Measurements from ENCODE around the gene OR52N1. TPM values are rescaled to one million over a fixed set of nuclear protein-coding genes. Genes with fewer than 3 reads are reported as not detected.

Gene OR52N1
- total RNA-seq, 1 experiment from 2014 or later, result not detected

DNA sequence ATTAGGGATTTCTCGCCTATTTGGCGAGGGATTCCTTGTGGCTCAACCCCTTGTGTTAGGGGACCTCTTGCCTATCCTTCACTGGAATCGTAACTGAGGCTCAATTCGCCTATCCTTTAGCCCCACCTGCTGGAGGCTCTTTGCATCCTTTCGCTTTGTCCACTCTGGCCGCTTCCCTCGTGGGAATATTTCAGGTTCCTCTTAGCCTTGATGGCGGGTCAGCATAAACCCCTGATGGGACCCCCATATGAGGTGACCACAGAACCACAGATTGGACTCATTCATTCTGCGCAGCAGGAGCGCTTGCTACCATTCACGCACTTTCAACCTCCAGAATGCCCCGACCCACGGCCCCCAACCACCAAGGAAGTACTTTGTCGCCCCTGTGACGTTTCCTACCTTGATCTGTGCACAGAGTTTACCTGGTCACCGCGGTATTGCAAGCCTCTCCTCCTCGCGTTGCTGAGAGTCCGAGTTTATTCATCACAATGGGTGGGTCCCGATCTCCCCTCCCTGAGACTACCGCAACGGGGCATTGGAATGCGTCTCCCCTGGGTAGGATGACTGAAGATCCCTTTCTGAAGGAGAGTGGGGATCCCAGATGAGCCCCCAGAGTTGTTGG, 17.5 kb upstream of the OR52N1 start, which contains the start of gene OR52N2:
TSS of gene OR52N2 (plus strand) at position 425 of the 622 bp plus-strand sequence. CDS start 11,412 bp downstream, outside the sequence.
- Histone ChIP-seq H2AFZ (ENCODE audit: low read depth, low read length, poor library complexity, severe bottlenecking) (peak within 1 kb of the TSS; percentile 17), H3K79me2 (ENCODE audit: insufficient read depth, low read length) (no peaks in the 10 kb centered on the region), H3K9ac (ENCODE audit: low read length) (no peak within 1 kb of the TSS), H3K27me3 (ENCODE audit: insufficient read depth, low read length) (peaks cover 61% of the 10 kb centered on the region), H3K4me3 (replicated peaks in 1 of 2; ENCODE audit: low read depth in 1 of 2, low read length in 2 of 2) (peak within 1 kb of the TSS in 1 of 2 experiments; percentile 11; a peak in 2 of 4 replicates), H3K9me2 (ENCODE audit: insufficient read depth) (no peaks in the 10 kb centered on the region), H3K4me1 (ENCODE audit: control insufficient read depth in 1 of 2, insufficient read depth in 2 of 2, low read length in 2 of 2) (peaks cover 0 to 4% of the 10 kb centered on the region in 2 experiments; a peak in 1 of 4 replicates), H3K27ac (ENCODE audit: low read depth, low read length) (no peak within 1 kb of the TSS), H4K20me1 (ENCODE audit: insufficient read depth) (no peaks in the 10 kb centered on the region; the same call in 1 of the 2 replicates), H3K9me3 (ENCODE audit: control insufficient read depth in 1 of 2, insufficient read depth in 1 of 2, low read depth in 1 of 2, low read length in 2 of 2) (no peaks in the 10 kb centered on the region), H3K36me3 (ENCODE audit: control insufficient read depth in 1 of 2, insufficient read depth in 2 of 2, low read length in 2 of 2) (no peaks in the 10 kb centered on the region), H3K4me2 (ENCODE audit: low read length) (peak within 1 kb of the TSS; percentile 53)
- ChIA-PET CTCF (interaction anchor here (2.3 kb wide), 1 partner anchor 83 kb away, joined by 8 read pairs; no protein-coding TSS in a partner anchor), RAD21 (ENCODE audit: low non-redundant PET in 1 of 2, low total read pairs in 2 of 2, uncharacterized antibody in 2 of 2, unreplicated experiment in 2 of 2) (no interaction called here), POLR2A (no interaction called here)
- BruUV-seq (replicated peaks), result no TSS peak
- intact Hi-C loops (cut with micrococcal nuclease), result loop anchor here (1.0 to 5.0 kb wide), 8 partner anchors 208 to 1626 kb away; partner anchors contain the start of gene OR51D1
- TF ChIP-seq, protein P1, sequence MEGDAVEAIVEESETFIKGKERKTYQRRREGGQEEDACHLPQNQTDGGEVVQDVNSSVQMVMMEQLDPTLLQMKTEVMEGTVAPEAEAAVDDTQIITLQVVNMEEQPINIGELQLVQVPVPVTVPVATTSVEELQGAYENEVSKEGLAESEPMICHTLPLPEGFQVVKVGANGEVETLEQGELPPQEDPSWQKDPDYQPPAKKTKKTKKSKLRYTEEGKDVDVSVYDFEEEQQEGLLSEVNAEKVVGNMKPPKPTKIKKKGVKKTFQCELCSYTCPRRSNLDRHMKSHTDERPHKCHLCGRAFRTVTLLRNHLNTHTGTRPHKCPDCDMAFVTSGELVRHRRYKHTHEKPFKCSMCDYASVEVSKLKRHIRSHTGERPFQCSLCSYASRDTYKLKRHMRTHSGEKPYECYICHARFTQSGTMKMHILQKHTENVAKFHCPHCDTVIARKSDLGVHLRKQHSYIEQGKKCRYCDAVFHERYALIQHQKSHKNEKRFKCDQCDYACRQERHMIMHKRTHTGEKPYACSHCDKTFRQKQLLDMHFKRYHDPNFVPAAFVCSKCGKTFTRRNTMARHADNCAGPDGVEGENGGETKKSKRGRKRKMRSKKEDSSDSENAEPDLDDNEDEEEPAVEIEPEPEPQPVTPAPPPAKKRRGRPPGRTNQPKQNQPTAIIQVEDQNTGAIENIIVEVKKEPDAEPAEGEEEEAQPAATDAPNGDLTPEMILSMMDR (IDR thresholded peaks at IDR 0.05 in 2 of 3, conservative IDR thresholded peaks at IDR 0.05 in 1 of 3; ENCODE audit: borderline replicate concordance in 1 of 3, insufficient read depth in 1 of 3, low read depth in 2 of 3, low read length in 2 of 3), result peak; percentile 70 to 85 (median 85)
- no peak for TF ChIP-seq JUND (IDR thresholded peaks at IDR 0.05)
- TF ChIP-seq, protein P2, sequence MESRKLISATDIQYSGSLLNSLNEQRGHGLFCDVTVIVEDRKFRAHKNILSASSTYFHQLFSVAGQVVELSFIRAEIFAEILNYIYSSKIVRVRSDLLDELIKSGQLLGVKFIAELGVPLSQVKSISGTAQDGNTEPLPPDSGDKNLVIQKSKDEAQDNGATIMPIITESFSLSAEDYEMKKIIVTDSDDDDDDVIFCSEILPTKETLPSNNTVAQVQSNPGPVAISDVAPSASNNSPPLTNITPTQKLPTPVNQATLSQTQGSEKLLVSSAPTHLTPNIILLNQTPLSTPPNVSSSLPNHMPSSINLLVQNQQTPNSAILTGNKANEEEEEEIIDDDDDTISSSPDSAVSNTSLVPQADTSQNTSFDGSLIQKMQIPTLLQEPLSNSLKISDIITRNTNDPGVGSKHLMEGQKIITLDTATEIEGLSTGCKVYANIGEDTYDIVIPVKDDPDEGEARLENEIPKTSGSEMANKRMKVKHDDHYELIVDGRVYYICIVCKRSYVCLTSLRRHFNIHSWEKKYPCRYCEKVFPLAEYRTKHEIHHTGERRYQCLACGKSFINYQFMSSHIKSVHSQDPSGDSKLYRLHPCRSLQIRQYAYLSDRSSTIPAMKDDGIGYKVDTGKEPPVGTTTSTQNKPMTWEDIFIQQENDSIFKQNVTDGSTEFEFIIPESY (IDR thresholded peaks at IDR 0.05; ENCODE audit: extremely low read depth, insufficient replicate concordance, low read length), result no peak
- TF ChIP-seq EZH2phosphoT487 (IDR thresholded peaks at IDR 0.05; ENCODE audit: borderline replicate concordance), result 0 out of 2 replicates have a peak, but pooled peaks have one; percentile 76
- TF ChIP-seq RAD21 (IDR thresholded peaks at IDR 0.05; ENCODE audit: low read depth), result peak; percentile 88
- ATAC-seq (peak; percentile 97), DNase-seq (ENCODE audit: low read depth, low spot score) (peak; percentile 61)
